ENCODE results near the gene MGRN1. TPM values are rescaled to one million over a fixed set of nuclear protein-coding genes. Genes with fewer than 3 reads are reported as not detected.
A peak's percentile ranks its signal among the peaks of the same experiment; 100 is the strongest.

MGRN1 gene
- total and polyA plus RNA-seq, 2 experiments from 2014 or later: 47.2 to 66.6 TPM

GRCh38 chr16:4661661-4662060, 37.0 kb downstream of the MGRN1 start:
- DNase-seq (ENCODE audit: low read depth in 1 of 2, low spot score in 1 of 2): no peak
- no peak for TF ChIP-seq CTCF (IDR thresholded peaks at IDR 0.05; ENCODE audit: low read depth, low read length)
- H3K9me3 ChIP-seq (ENCODE audit: low read depth): no peaks in the 10 kb centered on the region
- peaks cover 8% of the 10 kb centered on the region for H3K36me3 ChIP-seq
- H3K4me3 ChIP-seq: no peak overlapping the region
- H3K27ac ChIP-seq: no peak overlapping the region
- H3K27me3 ChIP-seq: no peaks in the 10 kb centered on the region
- no peaks in the 10 kb centered on the region for H3K4me1 ChIP-seq (ENCODE audit: low read depth)

GRCh38 chr16:4663465-4663776, 38.8 kb downstream of the MGRN1 start:
- no peak overlapping the region for H3K27ac ChIP-seq
- H3K9me3 ChIP-seq (ENCODE audit: low read depth): no peaks in the 10 kb centered on the region
- H3K4me3 ChIP-seq: no peak overlapping the region
- no peak for DNase-seq (ENCODE audit: low read depth in 1 of 2, low spot score in 1 of 2)
- no peaks in the 10 kb centered on the region for H3K27me3 ChIP-seq
- H3K36me3 ChIP-seq: peaks cover 12% of the 10 kb centered on the region
- H3K4me1 ChIP-seq (ENCODE audit: low read depth): no peaks in the 10 kb centered on the region
- no peak for TF ChIP-seq CTCF (IDR thresholded peaks at IDR 0.05; ENCODE audit: low read depth, low read length)

- peak in 1 of 2 donors; percentile 51 for DNase-seq (ENCODE audit: low read depth in 1 of 2, low spot score in 1 of 2)
- peaks cover 17% of the 10 kb centered on the region for H3K36me3 ChIP-seq
- H3K27ac ChIP-seq: no peak overlapping the region
- TF ChIP-seq CTCF (IDR thresholded peaks at IDR 0.05; ENCODE audit: low read depth, low read length): no peak
- no peaks in the 10 kb centered on the region for H3K4me1 ChIP-seq (ENCODE audit: low read depth)
- H3K4me3 ChIP-seq: no peak overlapping the region
- H3K9me3 ChIP-seq (ENCODE audit: low read depth): no peaks in the 10 kb centered on the region
- no peaks in the 10 kb centered on the region for H3K27me3 ChIP-seq
Observed at GRCh38 chr16:4663777-4664465, 39.3 kb downstream of the MGRN1 start.

- no peak for TF ChIP-seq CTCF (IDR thresholded peaks at IDR 0.05; ENCODE audit: low read depth, low read length)
- Histone ChIP-seq H3K9me3 (ENCODE audit: low read depth) (no peaks in the 10 kb centered on the region), H3K27me3 (no peaks in the 10 kb centered on the region), H3K4me1 (ENCODE audit: low read depth) (no peaks in the 10 kb centered on the region), H3K4me3 (no peak overlapping the region), H3K36me3 (peaks cover 19% of the 10 kb centered on the region), H3K27ac (no peak overlapping the region)
- DNase-seq (ENCODE audit: low read depth in 1 of 2, low spot score in 1 of 2): no peak
Observed at GRCh38 chr16:4664538-4665418, 40.2 kb downstream of the MGRN1 start.

GRCh38 chr16:4666537-4667202, 42.0 kb downstream of the MGRN1 start:
- Histone ChIP-seq H3K9me3 (ENCODE audit: low read depth) (no peaks in the 10 kb centered on the region), H3K36me3 (peaks cover 19% of the 10 kb centered on the region), H3K27ac (no peak overlapping the region), H3K4me3 (no peak overlapping the region), H3K4me1 (ENCODE audit: low read depth) (no peaks in the 10 kb centered on the region), H3K27me3 (no peaks in the 10 kb centered on the region)
- no peak for DNase-seq (ENCODE audit: low read depth in 1 of 2, low spot score in 1 of 2)
- TF ChIP-seq CTCF (IDR thresholded peaks at IDR 0.05; ENCODE audit: low read depth, low read length): no peak

All from cardiac muscle cell (in vitro differentiated cells and primary cell).